ENCODE measurements around the gene MDM2. TPM values are rescaled to one million over a fixed set of nuclear protein-coding genes. Genes with fewer than 3 reads are reported as not detected.
"Not testable (repeated sequence)": the region's sequence is repeated elsewhere in the genome, so short reads cannot be mapped to it uniquely, and the experiment has no call there.

MDM2 gene
- total RNA-seq, 2 donors from 2014 or later: 80.2 to 94.7 TPM

- DNase-seq: no peak
- intact Hi-C loops (cut with DNase I, micrococcal nuclease): no loop called here
- ATAC-seq: no peak
Measured at GRCh38 chr12:68839183-68840147, 31.5 kb downstream of the MDM2 start.

DNA sequence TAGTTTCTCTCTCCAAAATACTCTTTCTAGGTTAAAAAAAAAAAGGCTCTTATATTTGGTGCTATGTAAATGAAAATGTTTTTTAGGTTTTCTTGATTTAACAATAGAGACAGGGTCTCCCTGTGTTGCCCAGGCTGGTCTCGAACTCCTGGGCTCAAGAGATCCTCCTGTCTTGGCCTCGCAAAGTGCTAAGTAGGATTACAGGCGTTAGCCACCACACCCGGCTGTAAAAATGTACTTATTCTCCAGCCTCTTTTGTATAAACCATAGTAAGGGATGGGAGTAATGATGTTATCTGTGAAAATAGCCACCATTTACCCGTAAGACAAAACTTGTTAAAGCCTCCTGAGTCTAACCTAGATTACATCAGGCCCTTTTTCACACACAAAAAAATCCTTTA, 33.2 kb downstream of the MDM2 start:
- peak; percentile 42 for ATAC-seq

GRCh38 chr12:68841717-68842116, 33.7 kb downstream of the MDM2 start:
- ATAC-seq (no peak), DNase-seq (no peak)
- intact Hi-C loops (cut with DNase I, micrococcal nuclease): no loop called here

More for the DNA sequence above, 33.2 kb downstream of the MDM2 start:
- intact Hi-C loops (cut with DNase I, micrococcal nuclease); DNase-seq: not testable (repeated sequence)

DNA sequence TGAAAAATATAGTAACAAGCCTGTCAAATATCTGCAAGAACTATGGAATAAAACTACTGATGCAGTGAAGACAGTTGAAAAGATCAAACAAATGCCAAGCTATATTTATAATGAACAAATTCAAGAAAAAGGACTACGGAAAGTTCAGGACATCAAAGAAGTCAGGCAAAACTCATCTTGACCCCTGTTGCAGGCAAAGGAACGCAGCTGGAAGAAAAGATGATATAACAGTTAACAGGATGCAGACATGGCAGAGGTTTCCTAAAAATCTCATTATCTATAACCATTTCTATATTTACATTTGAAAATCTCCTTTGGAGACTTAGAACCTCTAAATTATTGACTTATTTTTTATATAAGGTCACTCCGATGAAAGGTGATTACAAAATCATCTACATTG, 34.1 kb downstream of the MDM2 start:
- no peak for DNase-seq
- no peak for ATAC-seq
- intact Hi-C loops (cut with DNase I, micrococcal nuclease): no loop called here

GRCh38 chr12:68842784-68843567, 35.0 kb downstream of the MDM2 start:
- intact Hi-C loops (cut with DNase I, micrococcal nuclease): no loop called here
- ATAC-seq: no peak
- DNase-seq: no peak

DNA sequence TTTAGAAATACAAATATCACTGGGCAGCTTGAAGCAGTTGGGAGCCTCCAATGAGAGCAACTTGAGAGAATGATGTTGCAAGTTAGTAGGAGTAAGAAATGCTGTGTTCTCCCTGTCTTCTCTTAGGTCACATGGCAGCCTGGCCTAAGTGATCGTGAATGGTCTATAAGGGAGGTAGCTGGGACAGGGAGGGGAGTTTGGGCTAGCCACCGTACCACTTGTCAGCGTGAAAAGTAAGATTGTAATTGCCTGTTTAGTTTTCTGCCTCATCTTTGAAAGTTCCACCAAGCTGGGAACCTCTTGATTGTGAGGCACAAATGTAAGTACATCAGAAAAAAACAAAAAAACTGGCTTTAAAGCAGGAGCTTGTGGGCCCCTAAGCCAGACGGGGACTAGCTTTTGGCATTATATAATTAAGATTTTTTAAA, 36.4 kb downstream of the MDM2 start:
- ATAC-seq: no peak
- no peak for DNase-seq
- intact Hi-C loops (cut with DNase I, micrococcal nuclease): no loop called here

- no peak for DNase-seq
- ATAC-seq: no peak
Measured at GRCh38 chr12:68844788-68845695, 37.1 kb downstream of the MDM2 start.

GRCh38 chr12:68846811-68847210, 38.8 kb downstream of the MDM2 start:
- intact Hi-C loops (cut with DNase I, micrococcal nuclease): no loop called here
- no peak for ATAC-seq
- no peak for DNase-seq

More at GRCh38 chr12:68844788-68845695, 37.1 kb downstream of the MDM2 start:
- intact Hi-C loops (cut with DNase I, micrococcal nuclease): no loop called here

GRCh38 chr12:68850390-68850789, 42.4 kb downstream of the MDM2 start:
- ATAC-seq (no peak), DNase-seq (no peak)
- intact Hi-C loops (cut with DNase I, micrococcal nuclease): no loop called here

DNA sequence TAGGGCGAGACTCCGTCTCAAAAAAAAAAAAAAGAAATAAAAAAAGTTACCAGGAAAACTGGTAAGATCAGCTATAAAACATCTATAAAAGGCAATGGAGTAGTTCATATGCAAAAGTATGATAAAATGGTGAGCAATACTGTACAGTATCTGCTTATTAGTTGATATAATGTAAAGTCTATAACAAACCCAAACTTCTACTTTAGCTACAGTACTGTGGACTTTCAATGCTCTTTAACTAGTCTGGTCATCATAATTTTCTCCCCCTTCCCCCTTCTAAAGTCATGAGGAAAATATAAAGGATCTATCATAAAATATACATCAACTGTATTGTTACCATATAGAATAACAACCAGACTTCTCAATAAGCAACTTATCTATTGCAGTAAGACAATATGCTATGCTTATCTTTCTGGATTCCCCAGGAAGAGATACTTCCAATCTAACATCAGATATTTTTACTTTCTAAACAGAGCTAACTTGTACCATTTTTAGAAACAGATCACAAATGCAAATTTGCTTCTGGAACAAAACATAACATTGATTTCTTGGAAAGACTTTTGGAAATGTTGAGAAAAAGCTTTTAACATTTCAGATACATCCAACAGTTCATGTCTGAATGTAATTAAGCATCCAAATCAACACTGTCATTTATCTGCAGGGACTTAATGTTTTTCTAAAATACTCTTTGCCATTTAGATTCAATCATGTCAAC, 43.8 kb downstream of the MDM2 start:
- ATAC-seq (no peak), DNase-seq (no peak)
- intact Hi-C loops (cut with DNase I, micrococcal nuclease): no loop called here

DNA sequence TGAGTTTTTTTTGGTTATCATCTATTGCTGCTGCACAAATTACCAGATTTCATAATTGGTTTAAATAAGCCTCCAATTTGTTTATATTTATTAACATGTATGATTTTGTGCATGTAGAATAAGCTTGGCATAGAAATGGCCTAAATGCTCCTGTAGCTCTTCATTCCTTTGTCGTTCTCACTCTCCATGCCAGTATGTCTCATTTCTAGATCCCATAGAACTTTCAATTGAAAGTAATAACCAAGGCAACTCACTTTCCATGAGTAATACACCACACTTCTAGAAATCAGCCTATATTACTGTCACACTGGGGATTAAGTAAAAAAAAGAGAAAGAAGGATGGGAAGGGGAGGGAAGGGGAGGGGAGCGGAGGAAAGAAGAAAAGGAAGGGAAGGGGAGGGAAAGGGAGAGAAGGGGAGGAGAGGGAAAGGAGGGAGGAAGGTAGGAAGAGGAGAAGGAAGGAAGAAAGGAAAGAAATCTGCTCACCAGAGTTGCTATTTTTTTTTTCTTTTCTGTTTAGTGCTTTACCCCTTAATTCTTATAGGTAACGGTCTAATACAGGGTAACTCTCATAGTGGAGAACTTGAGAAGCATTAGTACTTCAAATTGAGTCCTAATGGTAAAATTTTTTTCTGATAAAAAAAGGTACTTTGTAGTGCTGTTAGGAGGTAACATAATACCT, 45.6 kb downstream of the MDM2 start:
- DNase-seq: no peak
- no peak for ATAC-seq
- intact Hi-C loops (cut with DNase I, micrococcal nuclease): no loop called here

GRCh38 chr12:68854078-68854468, 46.1 kb downstream of the MDM2 start:
- intact Hi-C loops (cut with DNase I, micrococcal nuclease): no loop called here
- ATAC-seq (no peak), DNase-seq (no peak)

- ATAC-seq (no peak), DNase-seq (no peak)
- intact Hi-C loops (cut with DNase I, micrococcal nuclease): no loop called here
Measured at GRCh38 chr12:68854554-68854953, 46.6 kb downstream of the MDM2 start.

DNA sequence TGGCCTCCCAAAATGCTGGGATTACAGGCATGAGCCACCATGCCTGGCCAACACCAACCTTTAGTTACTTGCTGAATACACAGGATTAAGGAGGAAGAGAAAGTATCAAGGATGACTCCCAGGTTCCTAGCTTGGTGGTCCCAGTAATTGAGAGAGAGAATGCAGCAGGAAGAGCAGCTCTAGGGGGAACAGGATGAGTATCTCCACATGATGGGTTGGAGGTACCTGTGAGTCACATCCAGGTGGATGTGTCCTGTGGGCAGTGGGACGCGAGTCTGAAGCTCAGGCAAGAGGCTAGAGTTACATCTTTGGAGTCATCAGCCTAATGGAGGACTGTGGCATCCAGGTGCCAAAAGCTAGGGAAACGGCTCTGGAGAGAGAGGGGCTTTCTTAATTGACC, 47.1 kb downstream of the MDM2 start:
- ATAC-seq: no peak
- intact Hi-C loops (cut with DNase I, micrococcal nuclease): no loop called here
- DNase-seq: no peak

DNA sequence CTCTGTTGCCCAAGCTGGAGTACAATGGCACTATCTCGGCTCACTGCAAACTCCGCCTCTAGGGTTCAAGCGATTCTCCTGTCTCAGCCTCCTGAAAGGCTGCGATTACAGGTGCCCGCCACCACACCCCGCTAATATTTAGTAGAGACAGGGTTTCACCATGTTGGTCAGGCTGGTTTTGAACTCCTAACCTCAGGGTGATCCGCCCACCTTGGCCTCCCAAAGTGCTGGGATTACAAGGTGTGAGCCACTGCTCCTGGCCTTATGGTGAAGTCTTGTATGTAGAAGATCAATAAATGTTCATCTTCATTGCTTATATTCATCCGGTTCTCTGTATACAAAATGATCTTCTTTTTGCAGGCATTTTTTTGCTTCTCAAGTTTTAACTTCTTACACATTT, 47.8 kb downstream of the MDM2 start:
- no peak for ATAC-seq
- intact Hi-C loops (cut with DNase I, micrococcal nuclease): no loop called here
- DNase-seq: no peak

DNA sequence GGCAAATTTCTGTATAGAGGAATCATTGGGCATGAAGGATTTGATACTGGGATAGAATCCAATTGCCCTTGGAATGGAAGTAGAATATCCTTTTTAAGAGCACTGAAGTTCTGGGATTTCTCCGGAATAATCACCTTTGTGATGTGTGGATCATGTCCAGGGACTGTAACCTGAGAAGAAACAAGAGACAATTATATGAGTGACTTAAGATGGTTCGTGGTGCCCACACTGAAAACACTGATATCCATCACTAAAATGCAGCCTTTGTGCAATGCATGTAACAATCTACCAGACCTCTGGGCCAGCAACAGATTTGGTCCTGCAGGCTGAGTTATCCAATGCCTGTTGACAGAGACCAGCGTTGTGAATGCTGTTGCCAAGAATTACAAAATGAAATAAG, 48.5 kb downstream of the MDM2 start:
- intact Hi-C loops (cut with DNase I, micrococcal nuclease): no loop called here
- no peak for ATAC-seq

GRCh38 chr12:68861890-68862289, 53.9 kb downstream of the MDM2 start:
- ATAC-seq (no peak), DNase-seq (no peak)
- intact Hi-C loops (cut with DNase I, micrococcal nuclease): loop anchor here in 1 of 2 donors (10.0 kb wide), 1 partner anchor 203 kb away; no protein-coding TSS in a partner anchor

More for the DNA sequence above, 48.5 kb downstream of the MDM2 start:
- no peak for DNase-seq
